NCI-H1048 (cell line): ENCODE measurements around the gene MACROH2A2.
"Not testable (repeated sequence)": the region's sequence is repeated elsewhere in the genome, so short reads cannot be mapped to it uniquely, and the experiment has no call there.

ENCODE experiments used
- DNase-seq: peaks from one replicate; lab custom pipeline; 2025; lab: John Stamatoyannopoulos, UW

The MACROH2A2 gene

GRCh38 chr10:70101068-70101562 lies 48.5 kb downstream of the MACROH2A2 start:
- not testable (repeated sequence) for DNase-seq

GRCh38 chr10:70101668-70102067 lies 49.0 kb downstream of the MACROH2A2 start:
- DNase-seq, result no peak

GRCh38 chr10:70106958-70107791 lies 54.5 kb downstream of the MACROH2A2 start:
- DNase-seq, result no peak

- DNase-seq, result no peak
Measured at GRCh38 chr10:70109064-70109729, 56.6 kb downstream of the MACROH2A2 start.

- DNase-seq, result no peak
Measured at GRCh38 chr10:70111496-70111895, 58.9 kb downstream of the MACROH2A2 start.

GRCh38 chr10:70112071-70112470 lies 59.4 kb downstream of the MACROH2A2 start:
- no peak for DNase-seq

- no peak for DNase-seq
Measured at GRCh38 chr10:70114902-70115301, 62.3 kb downstream of the MACROH2A2 start.

GRCh38 chr10:70115948-70116682 lies 63.5 kb downstream of the MACROH2A2 start:
- DNase-seq, result no peak

- no peak for DNase-seq
Measured at GRCh38 chr10:70117646-70118045, 65.0 kb downstream of the MACROH2A2 start.

- DNase-seq, result no peak
Measured at GRCh38 chr10:70118196-70118595, 65.5 kb downstream of the MACROH2A2 start.

GRCh38 chr10:70119197-70119596 lies 66.6 kb downstream of the MACROH2A2 start:
- DNase-seq, result no peak

- no peak for DNase-seq
Measured at GRCh38 chr10:70119623-70120022, 67.0 kb downstream of the MACROH2A2 start.

- DNase-seq, result no peak
Measured at GRCh38 chr10:70120417-70120816, 67.8 kb downstream of the MACROH2A2 start.

- no peak for DNase-seq
Measured at GRCh38 chr10:70121281-70121949, 68.8 kb downstream of the MACROH2A2 start.

- no peak for DNase-seq
Measured at GRCh38 chr10:70122742-70123141, 70.1 kb downstream of the MACROH2A2 start.

GRCh38 chr10:70123166-70123565 lies 70.5 kb downstream of the MACROH2A2 start:
- DNase-seq, result not testable (repeated sequence)

GRCh38 chr10:70123817-70124216 lies 71.2 kb downstream of the MACROH2A2 start:
- DNase-seq, result no peak

- DNase-seq, result no peak
Measured at GRCh38 chr10:70124415-70124814, 71.8 kb downstream of the MACROH2A2 start.

- no peak for DNase-seq
Measured at GRCh38 chr10:70124918-70125317, 72.3 kb downstream of the MACROH2A2 start.

- no peak for DNase-seq
Measured at GRCh38 chr10:70125918-70126552, 73.4 kb downstream of the MACROH2A2 start.

- no peak for DNase-seq
Measured at GRCh38 chr10:70126700-70127395, 74.2 kb downstream of the MACROH2A2 start.
